ENCODE results near the gene NYNRIN.

The NYNRIN gene

DNA sequence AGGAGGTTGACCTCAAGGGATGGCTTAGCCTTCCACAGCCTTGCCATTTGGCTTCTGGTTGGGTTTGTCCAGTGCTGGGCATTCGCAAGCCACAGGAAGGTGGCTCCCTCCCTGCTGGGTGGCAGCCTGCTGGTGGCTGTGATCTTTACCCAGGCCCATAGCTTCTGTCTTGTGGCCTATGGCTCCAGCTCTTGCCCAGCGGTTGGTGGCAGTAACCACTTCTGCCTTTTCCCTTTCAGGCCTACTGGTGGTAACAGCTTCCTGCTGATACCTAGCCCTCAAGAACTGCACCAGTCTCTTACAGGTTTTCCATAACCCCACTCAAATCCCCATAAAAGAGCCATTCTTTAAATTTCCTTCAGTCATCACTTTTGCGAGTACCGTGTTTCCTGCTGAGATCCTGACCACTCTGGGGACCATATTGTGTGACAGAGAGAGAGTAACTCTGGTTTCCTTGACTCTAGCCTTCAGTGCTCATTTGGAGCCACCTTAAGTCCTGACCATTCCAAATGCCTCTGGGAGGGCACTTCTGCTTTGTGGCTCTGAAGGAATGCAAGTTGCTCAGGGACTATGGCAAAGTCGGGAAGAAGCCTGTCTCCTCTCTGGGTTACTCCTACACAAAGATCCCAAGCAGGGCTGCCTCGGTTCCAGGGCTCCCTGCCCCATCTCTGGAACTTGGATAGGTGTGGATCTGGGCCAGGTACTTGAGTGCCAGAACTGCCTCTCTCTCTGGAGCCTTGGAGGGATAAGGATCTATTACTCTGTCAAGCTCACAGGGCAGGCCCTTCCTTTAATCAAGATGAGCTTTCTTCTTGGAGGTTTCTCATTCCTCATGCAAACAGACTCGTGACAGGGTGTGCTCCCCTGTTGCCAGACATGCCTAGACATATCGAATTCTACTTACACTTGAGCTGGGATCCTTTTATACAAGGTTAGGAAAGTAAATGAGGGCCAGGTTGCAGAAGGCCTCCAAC, 2.9 kb upstream of the NYNRIN start:
- ATAC-seq = no peak
- TF ChIP-seq, protein P1, sequence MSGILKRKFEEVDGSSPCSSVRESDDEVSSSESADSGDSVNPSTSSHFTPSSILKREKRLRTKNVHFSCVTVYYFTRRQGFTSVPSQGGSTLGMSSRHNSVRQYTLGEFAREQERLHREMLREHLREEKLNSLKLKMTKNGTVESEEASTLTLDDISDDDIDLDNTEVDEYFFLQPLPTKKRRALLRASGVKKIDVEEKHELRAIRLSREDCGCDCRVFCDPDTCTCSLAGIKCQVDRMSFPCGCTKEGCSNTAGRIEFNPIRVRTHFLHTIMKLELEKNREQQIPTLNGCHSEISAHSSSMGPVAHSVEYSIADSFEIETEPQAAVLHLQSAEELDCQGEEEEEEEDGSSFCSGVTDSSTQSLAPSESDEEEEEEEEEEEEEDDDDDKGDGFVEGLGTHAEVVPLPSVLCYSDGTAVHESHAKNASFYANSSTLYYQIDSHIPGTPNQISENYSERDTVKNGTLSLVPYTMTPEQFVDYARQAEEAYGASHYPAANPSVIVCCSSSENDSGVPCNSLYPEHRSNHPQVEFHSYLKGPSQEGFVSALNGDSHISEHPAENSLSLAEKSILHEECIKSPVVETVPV (CRISPR knock-in tag; IDR thresholded peaks at IDR 0.05) = no peak
- TF ChIP-seq ZFP3 (CRISPR knock-in tag; IDR thresholded peaks at IDR 0.05) (no peak), OSR1 (CRISPR knock-in tag; IDR thresholded peaks at IDR 0.05) (no peak), ZNF565 (CRISPR knock-in tag; conservative IDR thresholded peaks at IDR 0.05; ENCODE audit: low read depth) (no peak), ISL1 (CRISPR knock-in tag; IDR thresholded peaks at IDR 0.05) (no peak), PPARA (CRISPR knock-in tag; IDR thresholded peaks at IDR 0.05; ENCODE audit: borderline replicate concordance) (no peak), ZNF70 (CRISPR knock-in tag; IDR thresholded peaks at IDR 0.05) (no peak), POU6F1 (CRISPR knock-in tag; IDR thresholded peaks at IDR 0.05; ENCODE audit: borderline replicate concordance, low read depth) (no peak), TOX (CRISPR knock-in tag; IDR thresholded peaks at IDR 0.05; ENCODE audit: borderline replicate concordance) (no peak), GLIS3 (CRISPR knock-in tag; IDR thresholded peaks at IDR 0.05) (no peak), BACH2 (CRISPR knock-in tag; IDR thresholded peaks at IDR 0.05; ENCODE audit: borderline replicate concordance) (no peak), ARNTL (CRISPR knock-in tag; IDR thresholded peaks at IDR 0.05; ENCODE audit: borderline replicate concordance, low read depth) (no peak)
- TF ChIP-seq, protein P2, sequence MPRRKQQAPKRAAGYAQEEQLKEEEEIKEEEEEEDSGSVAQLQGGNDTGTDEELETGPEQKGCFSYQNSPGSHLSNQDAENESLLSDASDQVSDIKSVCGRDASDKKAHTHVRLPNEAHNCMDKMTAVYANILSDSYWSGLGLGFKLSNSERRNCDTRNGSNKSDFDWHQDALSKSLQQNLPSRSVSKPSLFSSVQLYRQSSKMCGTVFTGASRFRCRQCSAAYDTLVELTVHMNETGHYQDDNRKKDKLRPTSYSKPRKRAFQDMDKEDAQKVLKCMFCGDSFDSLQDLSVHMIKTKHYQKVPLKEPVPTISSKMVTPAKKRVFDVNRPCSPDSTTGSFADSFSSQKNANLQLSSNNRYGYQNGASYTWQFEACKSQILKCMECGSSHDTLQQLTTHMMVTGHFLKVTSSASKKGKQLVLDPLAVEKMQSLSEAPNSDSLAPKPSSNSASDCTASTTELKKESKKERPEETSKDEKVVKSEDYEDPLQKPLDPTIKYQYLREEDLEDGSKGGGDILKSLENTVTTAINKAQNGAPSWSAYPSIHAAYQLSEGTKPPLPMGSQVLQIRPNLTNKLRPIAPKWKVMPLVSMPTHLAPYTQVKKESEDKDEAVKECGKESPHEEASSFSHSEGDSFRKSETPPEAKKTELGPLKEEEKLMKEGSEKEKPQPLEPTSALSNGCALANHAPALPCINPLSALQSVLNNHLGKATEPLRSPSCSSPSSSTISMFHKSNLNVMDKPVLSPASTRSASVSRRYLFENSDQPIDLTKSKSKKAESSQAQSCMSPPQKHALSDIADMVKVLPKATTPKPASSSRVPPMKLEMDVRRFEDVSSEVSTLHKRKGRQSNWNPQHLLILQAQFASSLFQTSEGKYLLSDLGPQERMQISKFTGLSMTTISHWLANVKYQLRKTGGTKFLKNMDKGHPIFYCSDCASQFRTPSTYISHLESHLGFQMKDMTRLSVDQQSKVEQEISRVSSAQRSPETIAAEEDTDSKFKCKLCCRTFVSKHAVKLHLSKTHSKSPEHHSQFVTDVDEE (CRISPR knock-in tag; IDR thresholded peaks at IDR 0.05) = no peak

DNA sequence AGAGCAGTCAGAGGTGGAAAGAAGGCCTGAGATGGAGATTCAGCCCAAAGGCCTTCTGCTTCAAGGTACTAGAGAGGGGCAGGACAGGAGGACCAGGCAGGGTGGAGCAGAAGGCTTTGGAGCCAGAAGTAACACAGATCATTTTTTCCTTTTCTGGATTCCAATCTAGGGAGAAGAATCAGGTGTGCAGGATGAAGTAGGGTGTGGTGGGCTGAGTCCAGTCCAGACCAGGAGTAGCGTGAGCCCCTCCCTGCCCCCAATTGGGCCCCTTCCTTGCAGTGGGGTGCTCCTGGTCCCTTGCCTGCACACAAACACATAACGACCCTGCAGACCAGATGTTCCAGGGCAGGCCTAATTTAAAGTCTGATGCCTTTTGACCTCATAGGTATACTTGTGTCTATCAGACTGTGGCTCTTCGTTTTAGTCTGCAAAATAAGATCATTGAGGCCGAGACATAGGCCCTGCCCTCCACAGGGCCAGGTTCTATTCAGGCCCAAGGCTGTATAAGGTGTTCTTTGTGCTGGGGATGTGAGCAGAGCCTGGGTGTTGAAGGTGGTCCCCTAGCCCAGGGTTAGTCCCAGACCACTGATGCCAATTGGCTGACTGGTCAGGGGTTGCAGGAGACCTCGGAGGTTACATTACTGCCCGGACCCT, 1.0 kb upstream of the NYNRIN start:
- TF ChIP-seq ZNF565 (CRISPR knock-in tag; conservative IDR thresholded peaks at IDR 0.05; ENCODE audit: low read depth) (no peak), ZFP3 (CRISPR knock-in tag; IDR thresholded peaks at IDR 0.05) (no peak), ARNTL (CRISPR knock-in tag; IDR thresholded peaks at IDR 0.05; ENCODE audit: borderline replicate concordance, low read depth) (no peak)
- ATAC-seq = no peak

DNA sequence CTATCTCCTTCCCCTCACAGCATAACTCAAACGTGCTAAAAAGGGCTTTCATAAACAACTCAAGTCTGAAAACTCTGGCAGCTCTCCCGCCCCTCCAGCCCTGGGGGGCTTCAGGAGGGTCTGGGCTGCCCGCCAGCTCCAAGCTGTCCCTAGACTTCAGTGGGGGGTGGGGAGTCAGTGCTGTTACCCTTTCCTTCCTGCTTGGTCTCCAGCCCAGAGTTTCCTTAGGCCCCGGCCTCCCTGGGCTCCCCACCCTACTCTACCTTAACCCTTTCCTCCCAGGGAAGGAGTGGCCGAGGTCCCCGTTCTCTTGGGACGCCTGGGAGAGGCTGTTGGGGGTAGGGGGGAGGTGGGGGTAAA, 530 bp upstream of the NYNRIN start:
- no peak for TF ChIP-seq ZFP30 (CRISPR knock-in tag; IDR thresholded peaks at IDR 0.05)
- TF ChIP-seq OSR1 (CRISPR knock-in tag; IDR thresholded peaks at IDR 0.05) = no peak
- TF ChIP-seq, protein P1 (CRISPR knock-in tag; IDR thresholded peaks at IDR 0.05) = no peak
- TF ChIP-seq BACH2 (CRISPR knock-in tag; IDR thresholded peaks at IDR 0.05; ENCODE audit: borderline replicate concordance) = no peak
- no peak for TF ChIP-seq SNAI2 (CRISPR knock-in tag; IDR thresholded peaks at IDR 0.05)
- peak; percentile 8; the same call in 1 of the 3 replicates for ATAC-seq

DNA sequence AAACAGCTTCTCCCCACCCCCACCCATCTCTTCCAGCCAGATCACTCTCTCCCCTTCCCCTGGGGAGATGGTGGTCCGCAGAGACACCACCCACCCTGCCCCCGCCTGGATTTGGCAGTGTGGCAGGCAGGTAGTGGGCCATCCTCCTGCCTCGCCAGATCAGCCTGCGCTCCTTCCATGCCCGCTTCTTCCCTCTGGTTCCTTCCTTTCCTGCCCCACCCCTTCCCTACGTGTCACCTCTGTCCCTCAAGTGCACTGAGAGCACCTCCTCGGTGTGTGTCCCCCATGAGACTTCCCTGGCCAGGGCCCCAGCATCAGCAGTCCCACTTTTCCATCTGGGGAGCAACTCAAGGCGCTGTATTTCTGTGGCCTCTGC, 632 bp downstream of the NYNRIN start:
- TF ChIP-seq BACH2 (CRISPR knock-in tag; IDR thresholded peaks at IDR 0.05; ENCODE audit: borderline replicate concordance) (no peak), TCF4 (CRISPR knock-in tag; IDR thresholded peaks at IDR 0.05; ENCODE audit: borderline replicate concordance) (no peak), ZNF8 (CRISPR knock-in tag; IDR thresholded peaks at IDR 0.05) (no peak), ZNF70 (CRISPR knock-in tag; IDR thresholded peaks at IDR 0.05) (no peak)
- TF ChIP-seq, protein P1 (CRISPR knock-in tag; IDR thresholded peaks at IDR 0.05) = no peak
- peak; percentile 31 for ATAC-seq
